H9 (cell line): Measurements from ENCODE around the gene CCNY. TPM values are rescaled to one million over a fixed set of nuclear protein-coding genes. Genes with fewer than 3 reads are reported as not detected.

Source experiments
- DNase-seq: peaks from one replicate; pipeline ENCODE4 v3.0.0-alpha.2; 2017
- H2AFZ ChIP-seq: one replicate; pipeline ENCODE4 v1.6.1; 2013; ENCODE audit warnings: mild to moderate bottlenecking, low read length, control low read depth, moderate library complexity
- H2AK5ac ChIP-seq: 2 replicates; pipeline ENCODE4 v1.6.1; 2013; ENCODE audit warnings: low read length, control low read depth, mixed read lengths; ENCODE audit not compliant: insufficient read length
- H2BK120ac ChIP-seq: one replicate; pipeline ENCODE4 v1.6.1; 2013; ENCODE audit warnings: low read depth, mild to moderate bottlenecking, low read length, control low read depth, inconsistent platforms; ENCODE audit not compliant: poor library complexity, severe bottlenecking
- H2BK12ac ChIP-seq: 2 replicates; pipeline ENCODE4 v1.6.1; 2013; ENCODE audit warnings: low read length, control low read depth, mixed read lengths, low read depth; ENCODE audit not compliant: insufficient read length
- H2BK15ac ChIP-seq: 2 replicates; pipeline ENCODE4 v1.6.1; 2013; ENCODE audit warnings: low read depth, low read length, control low read depth
- H2BK20ac ChIP-seq: one replicate; pipeline ENCODE4 v1.6.1; 2013; ENCODE audit warnings: low read depth, mild to moderate bottlenecking, low read length, control low read depth, inconsistent platforms; ENCODE audit not compliant: poor library complexity, severe bottlenecking
- H2BK5ac ChIP-seq: 2 replicates; pipeline ENCODE4 v1.6.1; 2013; ENCODE audit warnings: low read length, control low read depth, mixed read lengths; ENCODE audit not compliant: insufficient read length
- H3K14ac ChIP-seq: 2 replicates; pipeline ENCODE4 v1.6.1; 2013; ENCODE audit warnings: low read length, control low read depth; ENCODE audit not compliant: insufficient read depth
- H3K18ac ChIP-seq: 2 replicates; pipeline ENCODE4 v1.6.1; 2013; ENCODE audit warnings: low read depth, mild to moderate bottlenecking, mixed read lengths, low read length, control low read depth; ENCODE audit not compliant: insufficient read length
- H3K23ac ChIP-seq: 2 replicates; pipeline ENCODE4 v1.6.1; 2013; ENCODE audit warnings: low read length, control low read depth, mixed read lengths, low read depth; ENCODE audit not compliant: insufficient read length
- H3K23me2 ChIP-seq: 2 replicates; pipeline ENCODE4 v1.6.1; 2013; ENCODE audit warnings: low read depth, mild to moderate bottlenecking, mixed read lengths, low read length, control low read depth; ENCODE audit not compliant: insufficient read length, poor library complexity, severe bottlenecking
- H3K27ac ChIP-seq: 2 replicates; pipeline ENCODE4 v1.5.1; 2013; ENCODE audit warnings: low read length, control low read depth, mixed read lengths, low read depth; ENCODE audit not compliant: insufficient read length
- H3K27me3 ChIP-seq: 2 replicates; pipeline ENCODE4 v1.6.1; 2013; ENCODE audit warnings: low read length, control low read depth, inconsistent platforms; ENCODE audit not compliant: insufficient read depth
- H3K4ac ChIP-seq: 2 replicates; pipeline ENCODE4 v1.6.1; 2013; ENCODE audit warnings: low read depth, mild to moderate bottlenecking, control low read depth, inconsistent platforms, low read length, moderate library complexity
- H3K4me1 ChIP-seq: 2 replicates; pipeline ENCODE4 v1.6.1; 2013; ENCODE audit warnings: low read length, control low read depth, inconsistent platforms; ENCODE audit not compliant: insufficient read depth
- H3K4me2 ChIP-seq: 2 replicates; pipeline ENCODE4 v1.6.1; 2013; ENCODE audit warnings: low read length, control low read depth, mixed read lengths; ENCODE audit not compliant: insufficient read length, insufficient read depth
- H3K56ac ChIP-seq: 2 replicates; pipeline ENCODE4 v1.6.1; 2013; ENCODE audit warnings: low read depth, mild to moderate bottlenecking, mixed read lengths, low read length, control low read depth; ENCODE audit not compliant: insufficient read length
- H3K79me1 ChIP-seq: 2 replicates; pipeline ENCODE4 v1.6.1; 2013; ENCODE audit warnings: low read depth, mild to moderate bottlenecking, moderate library complexity, low read length, control low read depth, inconsistent platforms; ENCODE audit not compliant: insufficient read depth, poor library complexity, severe bottlenecking
- H3K79me2 ChIP-seq: 2 replicates; pipeline ENCODE4 v1.6.1; 2013; ENCODE audit warnings: low read length, control low read depth, inconsistent platforms; ENCODE audit not compliant: insufficient read depth
- H3K9ac ChIP-seq: 2 replicates; pipeline ENCODE4 v1.6.1; 2013; ENCODE audit warnings: low read length, control low read depth, mixed read lengths; ENCODE audit not compliant: insufficient read length; ENCODE audit errors: extremely low read depth
- H3K9me3 ChIP-seq: one replicate; pipeline ENCODE4 v1.6.1; 2013; ENCODE audit warnings: low read depth, low read length, inconsistent platforms; ENCODE audit not compliant: control insufficient read depth
- H3T11ph ChIP-seq: one replicate; pipeline ENCODE4 v1.6.1; 2013; ENCODE audit warnings: mild to moderate bottlenecking, low read length, control low read depth, inconsistent platforms
- H4K20me1 ChIP-seq: one replicate; pipeline ENCODE4 v1.6.1; 2013; ENCODE audit not compliant: control insufficient read depth, insufficient read length, insufficient read depth
- H4K5ac ChIP-seq: 2 replicates; pipeline ENCODE4 v1.6.1; 2013; ENCODE audit warnings: low read depth, mild to moderate bottlenecking, mixed read lengths, low read length, control low read depth; ENCODE audit not compliant: insufficient read length
- H4K8ac ChIP-seq: replicated peaks from 2 replicates; pipeline ENCODE4 v1.6.1; 2013; ENCODE audit warnings: low read length, control low read depth, mixed read lengths, low read depth; ENCODE audit not compliant: insufficient read length
- H4K91ac ChIP-seq: 2 replicates; pipeline ENCODE4 v1.6.1; 2013; ENCODE audit warnings: low read depth, mild to moderate bottlenecking, moderate library complexity, mixed read lengths, low read length, control low read depth; ENCODE audit not compliant: insufficient read length
- H3K27ac Mint-ChIP-seq, 3 experiments: 2 replicates in 2 of 3; 3 replicates in 1 of 3; pipeline ENCODE4 v1.8.0; 2020 to 2021; ENCODE audit warnings: mixed read lengths in 3 of 3, mild to moderate bottlenecking in 1 of 3, moderate library complexity in 1 of 3
- H3K27me3 Mint-ChIP-seq: 2 replicates; pipeline ENCODE4 v1.8.0; 2021; ENCODE audit warnings: low read depth, mild to moderate bottlenecking, moderate library complexity, mixed read lengths
- H3K36me3 Mint-ChIP-seq, 3 experiments: 2 replicates in 2 of 3; 3 replicates in 1 of 3; pipeline ENCODE4 v1.8.0; 2020 to 2021; ENCODE audit warnings: low read depth in 3 of 3, mixed read lengths in 3 of 3; ENCODE audit not compliant: insufficient read depth in 1 of 3
- H3K4me1 Mint-ChIP-seq, 2 experiments: 2 replicates each; pipeline ENCODE4 v1.8.0; 2020; ENCODE audit warnings: mixed read lengths in 2 of 2
- H3K4me3 Mint-ChIP-seq, 2 experiments: 2 replicates in 1 of 2; 3 replicates in 1 of 2; pipeline ENCODE4 v1.8.0; 2020 to 2021; ENCODE audit warnings: mild to moderate bottlenecking in 2 of 2, mixed read lengths in 2 of 2, moderate library complexity in 1 of 2
- H3K9me3 Mint-ChIP-seq, 2 experiments: 2 replicates in 1 of 2; 3 replicates in 1 of 2; pipeline ENCODE4 v1.8.0; 2020; ENCODE audit warnings: mild to moderate bottlenecking in 2 of 2, mixed read lengths in 2 of 2, moderate library complexity in 1 of 2
- WGBS: extraction: QIAGEN DNeasy Blood & Tissue Kit; methylation state at CpG from one replicate; pipeline ENCODE4 v1.1.7; 2013; ENCODE audit warnings: missing lambda C conversion rate, low lambda C conversion rate, mixed read lengths; ENCODE audit not compliant: insufficient read length; ENCODE audit errors: extremely low coverage; 5-methylcytosine and 5-hydroxymethylcytosine counted together
- total RNA-seq: library from RNA; stranded (reverse); gene quantifications from 2 replicates; pipeline ENCODE4 v1.2.1, GENCODE V29; 2021
- TF ChIP-seq, protein P1 (sequence below): fragments of 200-600 bp; sonication (generic); conservative IDR thresholded peaks from 3 replicates; pipeline ENCODE4 v1.8.0; 2021; ENCODE audit warnings: antibody characterized with exemption, mild to moderate bottlenecking

The CCNY gene
- total RNA-seq, 1 experiment from 2014 or later: 62.1 TPM

- Histone ChIP-seq H3K9ac (no peak overlapping the region), H4K20me1 (no peaks in the 10 kb centered on the region)
These were observed 52.4 kb downstream of the CCNY start for GRCh38 chr10:35388682-35389081.

More at GRCh38 chr10:35388682-35389081, 52.4 kb downstream of the CCNY start:
- Histone ChIP-seq H3K4me2 (no peak overlapping the region), H3K79me1 (peaks cover 3% of the 10 kb centered on the region), H3K79me2 (peaks cover 9% of the 10 kb centered on the region; the same call in 1 of the 2 replicates), H3K4me1 (peaks cover 6% of the 10 kb centered on the region; the same call in 1 of the 2 replicates), H2BK15ac (no peak overlapping the region), H3K56ac (no peak overlapping the region), H2BK20ac (no peak overlapping the region), H3K23ac (no peak overlapping the region), H3K4ac (no peak overlapping the region), H3T11ph (no peak overlapping the region), H4K8ac (no peak overlapping the region), H2BK120ac (no peak overlapping the region), H3K23me2 (no peaks in the 10 kb centered on the region), H2BK5ac (no peak overlapping the region), H2BK12ac (no peak overlapping the region), H4K91ac (no peak overlapping the region), H3K18ac (no peak overlapping the region), H2AK5ac (no peak overlapping the region), H3K14ac (no peak overlapping the region), H4K5ac (no peak overlapping the region), H2AFZ (no peak overlapping the region), H3K27me3 (no peaks in the 10 kb centered on the region), H3K9me3 (peaks cover 8% of the 10 kb centered on the region), H3K27ac (no peak overlapping the region)
- Mint-ChIP-seq H3K4me3 (no peak overlapping the region), H3K4me1 (peaks cover 44 to 49% of the 10 kb centered on the region in 2 experiments), H3K36me3 (peaks cover 24 to 34% (median 26%) of the 10 kb centered on the region in 3 experiments), H3K9me3 (peaks cover 14 to 32% of the 10 kb centered on the region in 2 experiments), H3K27ac (no peak overlapping the region), H3K27me3 (peaks cover 1% of the 10 kb centered on the region; the same call in 1 of the 2 replicates)
- no peak for DNase-seq
- TF ChIP-seq, protein P1, sequence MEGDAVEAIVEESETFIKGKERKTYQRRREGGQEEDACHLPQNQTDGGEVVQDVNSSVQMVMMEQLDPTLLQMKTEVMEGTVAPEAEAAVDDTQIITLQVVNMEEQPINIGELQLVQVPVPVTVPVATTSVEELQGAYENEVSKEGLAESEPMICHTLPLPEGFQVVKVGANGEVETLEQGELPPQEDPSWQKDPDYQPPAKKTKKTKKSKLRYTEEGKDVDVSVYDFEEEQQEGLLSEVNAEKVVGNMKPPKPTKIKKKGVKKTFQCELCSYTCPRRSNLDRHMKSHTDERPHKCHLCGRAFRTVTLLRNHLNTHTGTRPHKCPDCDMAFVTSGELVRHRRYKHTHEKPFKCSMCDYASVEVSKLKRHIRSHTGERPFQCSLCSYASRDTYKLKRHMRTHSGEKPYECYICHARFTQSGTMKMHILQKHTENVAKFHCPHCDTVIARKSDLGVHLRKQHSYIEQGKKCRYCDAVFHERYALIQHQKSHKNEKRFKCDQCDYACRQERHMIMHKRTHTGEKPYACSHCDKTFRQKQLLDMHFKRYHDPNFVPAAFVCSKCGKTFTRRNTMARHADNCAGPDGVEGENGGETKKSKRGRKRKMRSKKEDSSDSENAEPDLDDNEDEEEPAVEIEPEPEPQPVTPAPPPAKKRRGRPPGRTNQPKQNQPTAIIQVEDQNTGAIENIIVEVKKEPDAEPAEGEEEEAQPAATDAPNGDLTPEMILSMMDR: no peak
- WGBS: no CpG with 5 or more reads among the region's 1 CpG
